Kidney (tissue), 14 donors: ENCODE results near the gene ABLIM2. TPM values are rescaled to one million over a fixed set of nuclear protein-coding genes. Genes with fewer than 3 reads are reported as not detected.
A peak's percentile ranks its signal among the peaks of the same experiment; 100 is the strongest.

ENCODE experiments used
- DNase-seq, 5 donors: peaks; one replicate each; pipeline ENCODE4 v3.0.0-alpha.2; 2013 to 2020
- FAIRE-seq: peaks from 2 replicates; lab custom pipeline; 2012; peaks lifted over from hg19 to GRCh38; lab: Jason Lieb, UNC
- H3K27ac ChIP-seq, 2 donors: one replicate each; pipeline ENCODE4 v1.7.0; 2013; ENCODE audit warnings: low read depth in 2 of 2, low read length in 2 of 2, inconsistent platforms in 1 of 2
- H3K27me3 ChIP-seq: one replicate; pipeline ENCODE4 v1.7.1; 2013; ENCODE audit warnings: low read length, inconsistent platforms; ENCODE audit not compliant: control insufficient read depth, insufficient read depth
- H3K36me3 ChIP-seq, 3 donors: one replicate each; pipeline versions ENCODE4 v1.7.0 to v1.7.1; 2013; ENCODE audit warnings: low read length in 3 of 3, control low read depth in 1 of 3, inconsistent platforms in 1 of 3; ENCODE audit not compliant: insufficient read depth in 3 of 3, control insufficient read depth in 2 of 3
- H3K4me1 ChIP-seq, 3 donors: one replicate each; pipeline versions ENCODE4 v1.7.0 to v1.7.1; 2013; ENCODE audit warnings: low read length in 3 of 3, inconsistent platforms in 1 of 3, low read depth in 1 of 3; ENCODE audit not compliant: control insufficient read depth in 2 of 3, insufficient read depth in 2 of 3
- H3K4me3 ChIP-seq, 3 donors: one replicate each; pipeline versions ENCODE4 v1.7.0 to v1.8.1; 2013; ENCODE audit warnings: low read length in 3 of 3, control low read depth in 1 of 3, inconsistent platforms in 1 of 3
- H3K9ac ChIP-seq, 3 donors: one replicate each; pipeline versions ENCODE4 v1.7.0 to v1.7.1; 2013; ENCODE audit warnings: low read length in 3 of 3, control low read depth in 1 of 3, inconsistent platforms in 1 of 3
- H3K9me3 ChIP-seq, 3 donors: one replicate each; pipeline versions ENCODE4 v1.7.0 to v1.7.1; 2013; ENCODE audit warnings: low read length in 3 of 3, control low read depth in 1 of 3, inconsistent platforms in 1 of 3; ENCODE audit not compliant: control insufficient read depth in 2 of 3, insufficient read depth in 1 of 3
- CTCF ChIP-seq: IDR thresholded peaks from 3 replicates; pipeline ENCODE4 v1.5.1; 2012; ENCODE audit warnings: mild to moderate bottlenecking, moderate library complexity, borderline replicate concordance; ENCODE audit not compliant: insufficient read depth; ENCODE audit errors: extremely low read depth
- intact Hi-C: fragments of 100-400 bp; cut with DNase I; formaldehyde crosslinking; loops from one replicate; pipeline ENCODE4 v1.11.1; 2022
- polyA plus RNA-seq: library from polyadenylated mRNA; stranded (reverse); fragments of 350-450 nt; fragmentation: Illumina TruSeq; extraction: RNeasy Lipid Tissue Mini Kit (QIAGEN cat#74804); gene quantifications from one replicate; pipeline ENCODE4 v1.2.3, GENCODE V29; 2014; ENCODE audit warnings: low read depth, low replicate concordance; ENCODE audit not compliant: insufficient read depth
- total RNA-seq: library from RNA; stranded (reverse); fragmentation: NEBNext Ultra II Directional; extraction: Animal tissue kit (Norgen Biotek cat#: 25700); gene quantifications from one replicate; pipeline ENCODE4 v1.2.1, GENCODE V29; 2021
- donor health status: control.
- donor health status: control.
- donor health status: control.
- donor health status: control.
- donor health status: control.
- donor health status: DM: yes; HTN: yes; CAD: no.
- donor health status: Normal renal cell carcinoma (clear cell type).

The ABLIM2 gene
- total and polyA plus RNA-seq, 2 donors from 2014 or later: 9.5 to 23.3 TPM

GRCh38 chr4:8182858-8183725, 24.5 kb upstream of the ABLIM2 start:
- Histone ChIP-seq H3K27me3 (no peaks in the 10 kb centered on the region), H3K9me3 (no peaks in the 10 kb centered on the region), H3K4me1 (peaks cover 0 to 27% (median 0%) of the 10 kb centered on the region in 3 donors), H3K9ac (peak overlapping the region in 2 of 3 donors; percentile 46 to 50), H3K36me3 (no peaks in the 10 kb centered on the region), H3K27ac (peak overlapping the region; percentile 25 to 73), H3K4me3 (no peak overlapping the region)
- intact Hi-C loops: no loop called here
- no peak for TF ChIP-seq CTCF
- FAIRE-seq (peak; percentile 63), DNase-seq (peak in 2 of 5 donors; percentile 76 to 96)

- peak overlapping the region in 1 of 3 donors; percentile 46 for H3K9ac ChIP-seq
- peaks cover 0 to 26% (median 0%) of the 10 kb centered on the region in 3 donors for H3K4me1 ChIP-seq
- H3K4me3 ChIP-seq: no peak overlapping the region
- no peak for TF ChIP-seq CTCF
- H3K27ac ChIP-seq: peak overlapping the region; percentile 43 to 70
- no peak for FAIRE-seq
- peak in 1 of 5 donors; percentile 69 for DNase-seq
- H3K27me3 ChIP-seq: no peaks in the 10 kb centered on the region
- H3K36me3 ChIP-seq: no peaks in the 10 kb centered on the region
- no peaks in the 10 kb centered on the region for H3K9me3 ChIP-seq
- intact Hi-C loops: no loop called here
Observed at GRCh38 chr4:8182294-8182693, 23.7 kb upstream of the ABLIM2 start.

- H3K27me3 ChIP-seq: no peaks in the 10 kb centered on the region
- H3K4me1 ChIP-seq: peaks cover 0 to 26% (median 0%) of the 10 kb centered on the region in 3 donors
- H3K36me3 ChIP-seq: no peaks in the 10 kb centered on the region
- no peak overlapping the region for H3K4me3 ChIP-seq
- TF ChIP-seq CTCF: no peak
- intact Hi-C loops: no loop called here
- FAIRE-seq (no peak), DNase-seq (peak in 1 of 5 donors; percentile 56)
- peak overlapping the region in 1 of 3 donors; percentile 46 for H3K9ac ChIP-seq
- H3K9me3 ChIP-seq: no peaks in the 10 kb centered on the region
- H3K27ac ChIP-seq: peak overlapping the region; percentile 45 to 70
Observed at GRCh38 chr4:8181844-8182243, 23.2 kb upstream of the ABLIM2 start.
